Measurements from ENCODE around the gene IKZF1. TPM values are rescaled to one million over a fixed set of nuclear protein-coding genes. Genes with fewer than 3 reads are reported as not detected.

IKZF1 gene
- total and polyA plus RNA-seq, 9 of the 15 experiments (the other 6 are each of a cell fraction or from before 2014, with no cell fraction given): 12.6 to 85.3 (median 44.7) TPM

GRCh38 chr7:50355817-50356178, 51.3 kb downstream of the IKZF1 start (continued):
- TF ChIP-seq ZKSCAN3 (CRISPR knock-in tag; IDR thresholded peaks at IDR 0.05) (no peak), ILF3 (IDR thresholded peaks at IDR 0.05; ENCODE audit: borderline replicate concordance) (no peak), ATF3 (IDR thresholded peaks at IDR 0.05) (no peak), ATF3 (CRISPR knock-in tag; conservative IDR thresholded peaks at IDR 0.05) (no peak), ARHGAP35 (IDR thresholded peaks at IDR 0.05; ENCODE audit: partially characterized antibody) (no peak), CBFA2T2 (conservative IDR thresholded peaks at IDR 0.05) (peak; percentile 81), ID3 (CRISPR knock-in tag; IDR thresholded peaks at IDR 0.05) (no peak), ID3 (tag; IDR thresholded peaks at IDR 0.05) (no peak), ZNF217 (CRISPR knock-in tag; IDR thresholded peaks at IDR 0.05) (no peak), YY1 (IDR thresholded peaks at IDR 0.05; ENCODE audit: borderline replicate concordance in 1 of 3, control insufficient read depth in 1 of 3, extremely low read depth in 1 of 3, insufficient read depth in 3 of 3, insufficient read length in 1 of 3, insufficient replicate concordance in 2 of 3, low read depth in 1 of 3, low read length in 2 of 3) (peak in 1 of 3 experiments; percentile 33), ZNF253 (CRISPR knock-in tag; conservative IDR thresholded peaks at IDR 0.05) (no peak), TFAM (CRISPR knock-in tag; conservative IDR thresholded peaks at IDR 0.05) (no peak), POLR2G (IDR thresholded peaks at IDR 0.05; ENCODE audit: low read depth, low read length) (0 out of 2 replicates have a peak, but pooled peaks have one; percentile 24), ZNF197 (CRISPR knock-in tag; IDR thresholded peaks at IDR 0.05; ENCODE audit: low read depth) (no peak), SIN3B (IDR thresholded peaks at IDR 0.05; ENCODE audit: low read depth) (no peak), E2F8 (IDR thresholded peaks at IDR 0.05; ENCODE audit: low read depth, partially characterized antibody) (no peak), MTA2 (IDR thresholded peaks at IDR 0.05; ENCODE audit: low read depth) (peak; percentile 71), THAP12 (CRISPR knock-in tag; IDR thresholded peaks at IDR 0.05) (0 out of 2 replicates have a peak, but pooled peaks have one; percentile 34), POLR2B (IDR thresholded peaks at IDR 0.05; ENCODE audit: low read depth, partially characterized antibody) (no peak)
